Astrocyte (in vitro differentiated cells and primary cell): ENCODE data around the gene CLK2. TPM values are rescaled to one million over a fixed set of nuclear protein-coding genes. Genes with fewer than 3 reads are reported as not detected.
A peak's percentile ranks its signal among the peaks of the same experiment; 100 is the strongest.
"Not testable (repeated sequence)": the region's sequence is repeated elsewhere in the genome, so short reads cannot be mapped to it uniquely, and the experiment has no call there.

Source experiments
- DNase-seq: peaks from one replicate; pipeline ENCODE4 v3.0.0-alpha.2; 2010; ENCODE audit warnings: low read depth
- FAIRE-seq: peaks from 2 replicates; lab custom pipeline; 2011; peaks lifted over from hg19 to GRCh38; lab: Jason Lieb, UNC
- H2AFZ ChIP-seq: 2 replicates; pipeline ENCODE4 v1.6.0; 2012; ENCODE audit warnings: low read depth, low read length, inconsistent platforms
- H3K27ac ChIP-seq: 2 replicates; pipeline ENCODE4 v1.5.1; 2011; ENCODE audit warnings: low read depth, low read length, inconsistent platforms
- H3K27me3 ChIP-seq: 2 replicates; pipeline ENCODE4 v1.6.0; 2011; ENCODE audit warnings: low read length, inconsistent platforms; ENCODE audit not compliant: insufficient read depth
- H3K36me3 ChIP-seq: 2 replicates; pipeline ENCODE4 v1.5.1; 2011; ENCODE audit warnings: low read length, inconsistent platforms; ENCODE audit not compliant: insufficient read depth
- H3K4me1 ChIP-seq: 2 replicates; pipeline ENCODE4 v1.5.1; 2011; ENCODE audit warnings: low read length, inconsistent platforms; ENCODE audit not compliant: insufficient read depth
- H3K4me2 ChIP-seq: 2 replicates; pipeline ENCODE4 v1.6.0; 2012; ENCODE audit warnings: low read length, inconsistent platforms
- H3K4me3 ChIP-seq: 2 replicates; pipeline ENCODE4 v1.5.1; 2011; ENCODE audit warnings: low read depth, mild to moderate bottlenecking, low read length, inconsistent platforms; ENCODE audit not compliant: insufficient read depth
- H3K79me2 ChIP-seq: 2 replicates; pipeline ENCODE4 v1.6.0; 2012; ENCODE audit warnings: mild to moderate bottlenecking, low read length, inconsistent platforms; ENCODE audit not compliant: insufficient read depth
- H3K9ac ChIP-seq: 2 replicates; pipeline ENCODE4 v1.6.0; 2012; ENCODE audit warnings: mild to moderate bottlenecking, low read length, inconsistent platforms
- H3K9me3 ChIP-seq: 2 replicates; pipeline ENCODE4 v1.5.1; 2012; ENCODE audit warnings: low read depth, mild to moderate bottlenecking, low read length, inconsistent platforms; ENCODE audit not compliant: insufficient read depth
- H4K20me1 ChIP-seq: 2 replicates; pipeline ENCODE4 v1.6.0; 2012; ENCODE audit warnings: low read length, inconsistent platforms; ENCODE audit not compliant: insufficient read depth
- H3K27ac Mint-ChIP-seq: one replicate; pipeline ENCODE4 v1.8.0; 2021; ENCODE audit warnings: mild to moderate bottlenecking, mixed read lengths; ENCODE audit not compliant: unreplicated experiment
- H3K27me3 Mint-ChIP-seq: one replicate; pipeline ENCODE4 v1.8.0; 2021; ENCODE audit warnings: low read depth, mixed read lengths; ENCODE audit not compliant: unreplicated experiment
- H3K36me3 Mint-ChIP-seq: one replicate; pipeline ENCODE4 v1.8.0; 2021; ENCODE audit warnings: low read depth, mixed read lengths; ENCODE audit not compliant: unreplicated experiment
- H3K4me1 Mint-ChIP-seq: one replicate; pipeline ENCODE4 v1.8.0; 2021; ENCODE audit warnings: low read depth, mixed read lengths; ENCODE audit not compliant: unreplicated experiment
- H3K4me3 Mint-ChIP-seq: one replicate; pipeline ENCODE4 v1.8.0; 2021; ENCODE audit warnings: mild to moderate bottlenecking, moderate library complexity, mixed read lengths; ENCODE audit not compliant: unreplicated experiment
- H3K9me3 Mint-ChIP-seq: one replicate; pipeline ENCODE4 v1.8.0; 2021; ENCODE audit warnings: mild to moderate bottlenecking, mixed read lengths; ENCODE audit not compliant: unreplicated experiment
- EZH2 ChIP-seq: IDR thresholded peaks from 2 replicates; pipeline ENCODE4 v1.6.1; 2012; ENCODE audit warnings: mild to moderate bottlenecking, low read length, inconsistent platforms; ENCODE audit not compliant: insufficient read depth
- total RNA-seq: library from RNA; stranded (reverse); gene quantifications from 2 replicates; pipeline ENCODE4 v1.2.1, GENCODE V29; 2021
- TF ChIP-seq, protein P1 (sequence below): IDR thresholded peaks from 2 replicates; pipeline ENCODE4 v1.5.1; 2011; ENCODE audit warnings: low read depth, mild to moderate bottlenecking, inconsistent platforms, low read length, moderate library complexity; ENCODE audit not compliant: insufficient read depth

Gene CLK2
- total RNA-seq, 1 donor from 2014 or later: 31.7 TPM

DNA sequence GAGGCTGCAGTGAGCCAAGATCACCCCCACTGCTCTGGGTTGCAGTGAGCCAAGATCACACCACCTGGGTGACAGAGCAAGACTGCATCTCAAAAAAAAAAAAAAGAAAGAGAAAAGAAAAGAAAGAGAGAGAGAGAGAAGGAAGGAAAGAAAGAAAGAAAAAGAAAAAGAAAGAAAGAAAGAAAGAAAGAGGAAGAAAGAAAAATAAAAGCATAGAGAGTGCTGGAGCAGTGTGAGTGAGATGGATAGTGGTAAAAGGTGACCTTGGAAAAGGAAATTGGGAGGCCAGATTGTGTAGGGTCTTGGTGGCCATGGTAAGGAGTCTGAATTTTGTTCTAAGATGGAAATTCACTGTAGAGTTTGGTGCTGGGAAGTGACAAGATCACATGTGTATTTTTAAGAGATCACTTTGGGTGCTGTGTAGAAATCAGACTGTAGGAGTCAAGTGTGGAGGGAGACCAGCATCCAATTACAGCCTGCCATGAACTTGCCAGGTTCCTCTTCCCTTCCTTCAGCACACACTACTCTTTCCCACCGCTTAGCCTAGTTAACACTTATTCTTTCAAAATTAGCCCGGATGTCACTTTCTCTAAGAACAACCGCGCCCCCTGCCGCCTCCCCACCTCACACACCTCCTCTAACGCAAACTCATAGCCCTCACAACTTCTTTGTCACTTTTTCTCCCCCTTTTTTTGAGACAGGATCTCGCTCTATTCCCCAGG, 47.0 kb downstream of the CLK2 start:
- Histone ChIP-seq H2AFZ (peak overlapping the region; percentile 62), H3K27ac (peak overlapping the region; percentile 84), H3K36me3 (no peaks in the 10 kb centered on the region), H3K4me1 (peaks cover 29% of the 10 kb centered on the region), H3K27me3 (no peaks in the 10 kb centered on the region), H3K9ac (peak overlapping the region; percentile 92), H3K4me2 (peak overlapping the region; percentile 95), H3K9me3 (no peaks in the 10 kb centered on the region), H3K4me3 (peak overlapping the region; percentile 84), H4K20me1 (no peaks in the 10 kb centered on the region), H3K79me2 (peaks cover 19% of the 10 kb centered on the region)
- FAIRE-seq (no peak), DNase-seq (peak; percentile 74)
- Mint-ChIP-seq H3K27me3 (no peaks in the 10 kb centered on the region), H3K4me3 (peak overlapping the region; percentile 89), H3K4me1 (peaks cover 26% of the 10 kb centered on the region), H3K36me3 (no peaks in the 10 kb centered on the region), H3K9me3 (peaks cover 4% of the 10 kb centered on the region), H3K27ac (peak overlapping the region; percentile 97)
- no peak for TF ChIP-seq EZH2
- TF ChIP-seq, protein P1, sequence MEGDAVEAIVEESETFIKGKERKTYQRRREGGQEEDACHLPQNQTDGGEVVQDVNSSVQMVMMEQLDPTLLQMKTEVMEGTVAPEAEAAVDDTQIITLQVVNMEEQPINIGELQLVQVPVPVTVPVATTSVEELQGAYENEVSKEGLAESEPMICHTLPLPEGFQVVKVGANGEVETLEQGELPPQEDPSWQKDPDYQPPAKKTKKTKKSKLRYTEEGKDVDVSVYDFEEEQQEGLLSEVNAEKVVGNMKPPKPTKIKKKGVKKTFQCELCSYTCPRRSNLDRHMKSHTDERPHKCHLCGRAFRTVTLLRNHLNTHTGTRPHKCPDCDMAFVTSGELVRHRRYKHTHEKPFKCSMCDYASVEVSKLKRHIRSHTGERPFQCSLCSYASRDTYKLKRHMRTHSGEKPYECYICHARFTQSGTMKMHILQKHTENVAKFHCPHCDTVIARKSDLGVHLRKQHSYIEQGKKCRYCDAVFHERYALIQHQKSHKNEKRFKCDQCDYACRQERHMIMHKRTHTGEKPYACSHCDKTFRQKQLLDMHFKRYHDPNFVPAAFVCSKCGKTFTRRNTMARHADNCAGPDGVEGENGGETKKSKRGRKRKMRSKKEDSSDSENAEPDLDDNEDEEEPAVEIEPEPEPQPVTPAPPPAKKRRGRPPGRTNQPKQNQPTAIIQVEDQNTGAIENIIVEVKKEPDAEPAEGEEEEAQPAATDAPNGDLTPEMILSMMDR: peak; percentile 32

DNA sequence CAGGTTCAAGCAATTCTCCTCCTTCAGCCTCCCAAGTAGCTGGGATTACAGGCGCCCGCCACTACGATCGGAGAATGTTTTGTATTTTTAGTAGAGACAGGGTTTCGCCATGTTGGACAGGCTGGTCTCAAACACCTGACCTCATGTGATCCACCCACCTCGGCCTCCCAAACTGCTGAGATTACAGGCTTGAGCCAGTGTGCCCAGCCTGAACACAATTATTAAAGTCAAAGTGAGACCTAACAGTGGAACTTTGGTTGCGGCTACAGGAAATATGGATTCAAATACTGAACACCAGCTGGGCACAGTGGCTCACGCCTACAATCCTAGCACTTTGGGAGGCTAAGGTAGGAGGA, 47.9 kb downstream of the CLK2 start:
- Histone ChIP-seq H3K27ac (peak overlapping the region; percentile 60), H3K79me2 (peaks cover 19% of the 10 kb centered on the region), H3K4me2 (peak overlapping the region; percentile 95), H3K9ac (peak overlapping the region; percentile 32), H3K4me1 (peaks cover 25% of the 10 kb centered on the region)
- H3K9me3 ChIP-seq, H3K27me3 ChIP-seq, H3K4me3 ChIP-seq, H3K27me3 Mint-ChIP-seq, H3K36me3 Mint-ChIP-seq, DNase-seq, H3K36me3 ChIP-seq, FAIRE-seq, H3K9me3 Mint-ChIP-seq, H2AFZ ChIP-seq, H4K20me1 ChIP-seq: not testable (repeated sequence)
- peaks cover 26% of the 10 kb centered on the region for H3K4me1 Mint-ChIP-seq
- H3K4me3 Mint-ChIP-seq: peak overlapping the region; percentile 89
- peak overlapping the region; percentile 97 for H3K27ac Mint-ChIP-seq

DNA sequence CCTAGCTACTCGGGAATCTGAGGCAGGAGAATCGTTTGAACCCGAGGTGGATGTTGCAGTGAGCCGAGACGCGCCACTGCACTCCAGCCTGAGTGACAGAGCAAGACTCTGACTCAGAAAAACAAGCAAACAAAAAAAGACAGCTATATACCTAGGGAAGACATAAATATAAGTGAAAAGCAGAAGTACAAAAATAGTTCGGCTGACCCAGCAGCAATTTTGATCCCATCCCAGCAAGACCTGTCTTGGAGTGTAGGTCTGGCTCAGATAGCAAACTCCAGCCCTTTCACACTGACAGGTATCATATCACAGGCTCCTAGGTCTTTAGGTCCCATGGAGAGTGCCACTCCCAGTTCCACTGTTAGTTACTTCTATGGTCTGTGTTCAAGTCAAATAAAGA, 50.3 kb downstream of the CLK2 start:
- H3K4me3 ChIP-seq: no peak overlapping the region
- FAIRE-seq (no peak), DNase-seq (no peak)
- no peaks in the 10 kb centered on the region for H3K27me3 ChIP-seq
- no peaks in the 10 kb centered on the region for H3K36me3 Mint-ChIP-seq
- no peaks in the 10 kb centered on the region for H3K9me3 ChIP-seq
- peak overlapping the region; percentile 50 for H3K4me3 Mint-ChIP-seq
- H3K36me3 ChIP-seq: no peaks in the 10 kb centered on the region
- TF ChIP-seq, protein P1: no peak
- no peak for TF ChIP-seq EZH2
- H4K20me1 ChIP-seq: no peaks in the 10 kb centered on the region
- H3K9me3 Mint-ChIP-seq: no peaks in the 10 kb centered on the region
- H3K9ac ChIP-seq: no peak overlapping the region
- H3K4me1 ChIP-seq: peaks cover 25% of the 10 kb centered on the region
- H3K4me1 Mint-ChIP-seq: peaks cover 23% of the 10 kb centered on the region
- H3K27ac Mint-ChIP-seq: peak overlapping the region; percentile 58
- no peak overlapping the region for H2AFZ ChIP-seq
- no peak overlapping the region for H3K27ac ChIP-seq
- peaks cover 19% of the 10 kb centered on the region for H3K79me2 ChIP-seq
- H3K27me3 Mint-ChIP-seq: no peaks in the 10 kb centered on the region
- H3K4me2 ChIP-seq: no peak overlapping the region

DNA sequence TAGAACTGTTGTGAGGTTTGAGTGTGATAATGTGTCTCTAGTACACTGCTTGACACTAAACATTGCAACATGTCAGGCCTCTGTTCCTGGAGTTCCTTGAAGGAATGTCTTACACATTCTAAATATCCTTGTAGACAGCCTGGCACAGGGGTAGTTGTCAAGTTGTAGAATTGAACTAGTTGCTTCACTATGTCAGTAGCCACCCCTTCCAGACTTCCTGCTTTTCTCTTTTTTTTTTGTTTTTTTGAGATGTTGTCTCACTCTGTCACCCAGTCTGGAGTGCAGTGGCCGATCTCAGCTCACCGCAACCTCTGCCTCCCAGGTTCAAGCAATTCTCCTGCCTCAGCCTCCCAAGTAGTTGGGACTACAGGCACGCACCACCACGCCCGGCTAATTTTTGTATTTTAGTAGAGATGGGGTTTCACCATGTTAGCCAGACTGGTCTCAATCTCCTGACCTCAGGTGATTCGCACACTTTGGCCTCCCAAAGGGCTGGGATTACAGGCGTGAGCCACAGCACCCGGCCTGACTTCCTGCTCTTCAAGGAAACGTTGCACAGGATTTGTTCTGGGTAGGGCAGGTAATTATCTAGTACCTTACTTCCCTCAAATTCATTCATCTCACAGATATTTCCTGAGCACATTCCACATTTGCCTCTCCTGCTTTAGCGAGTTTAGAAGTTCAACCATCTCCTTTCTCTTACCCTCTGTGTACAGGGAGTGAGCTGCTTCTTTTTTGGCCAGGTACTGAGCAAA, 52.9 kb downstream of the CLK2 start:
- not testable (repeated sequence) for H3K27ac Mint-ChIP-seq, H3K4me3 Mint-ChIP-seq

More for the DNA sequence above, 52.9 kb downstream of the CLK2 start:
- not testable (repeated sequence) for H3K27me3 ChIP-seq, H3K9me3 Mint-ChIP-seq, H4K20me1 ChIP-seq, DNase-seq, H3K79me2 ChIP-seq, H3K9ac ChIP-seq, H2AFZ ChIP-seq, H3K4me3 ChIP-seq, H3K36me3 Mint-ChIP-seq, FAIRE-seq, H3K27me3 Mint-ChIP-seq, H3K4me2 ChIP-seq, H3K36me3 ChIP-seq, H3K27ac ChIP-seq, H3K9me3 ChIP-seq
- peaks cover 13% of the 10 kb centered on the region for H3K4me1 ChIP-seq
- peaks cover 13% of the 10 kb centered on the region for H3K4me1 Mint-ChIP-seq
